ENCODE data around the gene FZD2.

GRCh38 chr17:44589316-44590071, 32.2 kb downstream of the FZD2 start:
- TF ChIP-seq POLR2A (IDR thresholded peaks at IDR 0.05; ENCODE audit: low read depth, low read length) (no peak), POLR2AphosphoS5 (IDR thresholded peaks at IDR 0.05; ENCODE audit: low read depth, low read length) (no peak)
